ENCODE results near the gene CDH22.

- TF ChIP-seq, protein P1, sequence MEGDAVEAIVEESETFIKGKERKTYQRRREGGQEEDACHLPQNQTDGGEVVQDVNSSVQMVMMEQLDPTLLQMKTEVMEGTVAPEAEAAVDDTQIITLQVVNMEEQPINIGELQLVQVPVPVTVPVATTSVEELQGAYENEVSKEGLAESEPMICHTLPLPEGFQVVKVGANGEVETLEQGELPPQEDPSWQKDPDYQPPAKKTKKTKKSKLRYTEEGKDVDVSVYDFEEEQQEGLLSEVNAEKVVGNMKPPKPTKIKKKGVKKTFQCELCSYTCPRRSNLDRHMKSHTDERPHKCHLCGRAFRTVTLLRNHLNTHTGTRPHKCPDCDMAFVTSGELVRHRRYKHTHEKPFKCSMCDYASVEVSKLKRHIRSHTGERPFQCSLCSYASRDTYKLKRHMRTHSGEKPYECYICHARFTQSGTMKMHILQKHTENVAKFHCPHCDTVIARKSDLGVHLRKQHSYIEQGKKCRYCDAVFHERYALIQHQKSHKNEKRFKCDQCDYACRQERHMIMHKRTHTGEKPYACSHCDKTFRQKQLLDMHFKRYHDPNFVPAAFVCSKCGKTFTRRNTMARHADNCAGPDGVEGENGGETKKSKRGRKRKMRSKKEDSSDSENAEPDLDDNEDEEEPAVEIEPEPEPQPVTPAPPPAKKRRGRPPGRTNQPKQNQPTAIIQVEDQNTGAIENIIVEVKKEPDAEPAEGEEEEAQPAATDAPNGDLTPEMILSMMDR (IDR thresholded peaks at IDR 0.05) = no peak
- TF ChIP-seq POLR2A (IDR thresholded peaks at IDR 0.05) = no peak
These were observed 89.6 kb downstream of the CDH22 start for GRCh38 chr20:46218656-46219055.

All from adrenal gland (tissue), 5 donors.